Psoas muscle (tissue), 8 donors: ENCODE results near the gene SUPT4H1. TPM values are rescaled to one million over a fixed set of nuclear protein-coding genes. Genes with fewer than 3 reads are reported as not detected.

Source experiments
- ATAC-seq, 4 donors: fragments of 200-7000 bp; cut with Tn5 transposase; one replicate each; pipeline ENCODE4 v1.9.1; 2020; ENCODE audit warnings: moderate library complexity in 3 of 4, mild to moderate bottlenecking in 2 of 4
- DNase-seq, 2 donors: peaks; one replicate each; pipeline ENCODE4 v3.0.0-alpha.2; 2020
- H3K27ac ChIP-seq: fragments of 200-600 bp; one replicate; pipeline ENCODE4 v1.8.0; 2022
- H3K27me3 ChIP-seq, 3 donors: fragments of 200-600 bp in 1 of 3; one replicate each; pipeline versions ENCODE4 v1.6.1 to v1.8.0; 2013 to 2022; ENCODE audit warnings: low read length in 2 of 3, mild to moderate bottlenecking in 2 of 3, moderate library complexity in 1 of 3; ENCODE audit not compliant: insufficient read depth in 3 of 3
- H3K36me3 ChIP-seq, 2 donors: fragments of 200-600 bp in 1 of 2; one replicate each; pipeline versions ENCODE4 v1.6.1 to v1.8.0; 2013 to 2022; ENCODE audit warnings: low read depth in 1 of 2, mild to moderate bottlenecking in 1 of 2, moderate library complexity in 1 of 2; ENCODE audit not compliant: insufficient read depth in 1 of 2
- H3K4me1 ChIP-seq: fragments of 200-600 bp; one replicate; pipeline ENCODE4 v1.8.0; 2022
- H3K4me3 ChIP-seq: fragments of 200-600 bp; one replicate; pipeline ENCODE4 v1.8.0; 2022; ENCODE audit warnings: mild to moderate bottlenecking
- H3K9me3 ChIP-seq: fragments of 200-600 bp; one replicate; pipeline ENCODE4 v1.8.0; 2022
- WGBS, 3 donors: extraction: QIAGEN DNeasy Blood & Tissue Kit; methylation state at CpG; one replicate each; pipeline versions ENCODE4 v1.1.6 to v1.1.7; 2013; 5-methylcytosine and 5-hydroxymethylcytosine counted together
- intact Hi-C, 2 donors: fragments of 100-400 bp; cut with DNase I; formaldehyde crosslinking; loops; one replicate each; pipeline versions ENCODE4 v1.11.0 to v1.14.2; 2022
- polyA plus RNA-seq, 3 donors: library from polyadenylated mRNA; stranded (reverse); fragments of 200-250 nt; gene quantifications; one replicate each; pipeline ENCODE4 v1.2.3, GENCODE V29; 2013
- total RNA-seq, 4 donors: library from RNA; stranded (reverse); fragmentation: NEBNext Ultra II Directional in 2 of 4; extraction: Animal tissue kit (Norgen Biotek cat#: 25700) in 2 of 4; gene quantifications; one replicate each; pipeline versions ENCODE4 v1.2.1 to v1.2.4, GENCODE V29; 2021 to 2023
- TF ChIP-seq, protein P1 (sequence below): fragments of 200-600 bp; IDR thresholded peaks from one replicate; pipeline ENCODE4 v1.8.0; 2022; ENCODE audit warnings: antibody characterized with exemption
- donor health status: healthy with polysubstance abuse.
- donor health status: DM: no; HTN: no; CAD: no; lungs with moderate emphysema.
- donor health status: Bipolar disorder and iron deficiency.
- donor health status: healthy.
- donor health status: DM: yes; HTN: yes; CAD: no.
- donor health status: DM: no; HTN: no; CAD: no.
- donor health status: DM: no; HTN: no; CAD: no.
- donor health status: DM: yes; HTN: yes; CAD: no.

Gene SUPT4H1
- total and polyA plus RNA-seq, 7 donors, result 52.1 to 86.8 (median 58.2) TPM

DNA sequence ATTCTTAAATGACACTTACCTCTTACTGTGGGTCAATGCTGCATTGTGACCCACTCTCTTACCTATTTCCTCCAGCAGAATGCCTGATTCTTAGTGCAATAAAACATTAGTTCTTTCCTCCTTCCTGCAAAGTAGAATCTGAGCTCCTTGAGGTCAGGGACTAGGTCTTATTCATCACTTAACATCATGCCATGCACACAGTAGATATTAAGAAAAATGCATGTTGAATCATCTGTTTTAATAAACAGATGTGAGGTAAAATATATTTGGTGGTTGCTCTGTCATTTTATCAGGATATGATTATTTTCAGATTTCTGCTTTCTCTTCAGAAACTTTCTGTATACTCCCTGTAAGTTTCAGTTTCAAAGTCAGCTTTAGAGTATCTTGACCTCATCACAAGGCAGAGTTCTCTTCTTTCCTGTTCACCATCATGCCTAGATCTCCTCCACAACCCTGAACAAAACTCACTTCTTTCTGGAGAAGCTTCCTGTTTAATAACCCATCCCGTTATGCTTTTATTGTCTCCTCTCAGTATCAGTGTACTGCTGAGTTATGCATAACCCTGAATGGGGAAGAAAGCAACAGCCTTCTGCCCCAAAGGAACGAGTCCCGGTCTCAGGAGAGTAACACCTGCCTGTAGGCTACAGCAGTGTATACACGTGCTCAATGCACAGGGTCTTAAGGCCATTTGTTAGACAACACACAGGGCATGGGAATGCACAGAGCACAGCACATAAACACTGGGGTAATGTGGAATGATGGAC, 30.3 kb upstream of the SUPT4H1 start:
- ATAC-seq (no peak), DNase-seq (no peak)
- TF ChIP-seq, protein P1, sequence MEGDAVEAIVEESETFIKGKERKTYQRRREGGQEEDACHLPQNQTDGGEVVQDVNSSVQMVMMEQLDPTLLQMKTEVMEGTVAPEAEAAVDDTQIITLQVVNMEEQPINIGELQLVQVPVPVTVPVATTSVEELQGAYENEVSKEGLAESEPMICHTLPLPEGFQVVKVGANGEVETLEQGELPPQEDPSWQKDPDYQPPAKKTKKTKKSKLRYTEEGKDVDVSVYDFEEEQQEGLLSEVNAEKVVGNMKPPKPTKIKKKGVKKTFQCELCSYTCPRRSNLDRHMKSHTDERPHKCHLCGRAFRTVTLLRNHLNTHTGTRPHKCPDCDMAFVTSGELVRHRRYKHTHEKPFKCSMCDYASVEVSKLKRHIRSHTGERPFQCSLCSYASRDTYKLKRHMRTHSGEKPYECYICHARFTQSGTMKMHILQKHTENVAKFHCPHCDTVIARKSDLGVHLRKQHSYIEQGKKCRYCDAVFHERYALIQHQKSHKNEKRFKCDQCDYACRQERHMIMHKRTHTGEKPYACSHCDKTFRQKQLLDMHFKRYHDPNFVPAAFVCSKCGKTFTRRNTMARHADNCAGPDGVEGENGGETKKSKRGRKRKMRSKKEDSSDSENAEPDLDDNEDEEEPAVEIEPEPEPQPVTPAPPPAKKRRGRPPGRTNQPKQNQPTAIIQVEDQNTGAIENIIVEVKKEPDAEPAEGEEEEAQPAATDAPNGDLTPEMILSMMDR, result no peak
- Histone ChIP-seq H3K27ac (no peak overlapping the region), H3K9me3 (no peaks in the 10 kb centered on the region), H3K27me3 (no peaks in the 10 kb centered on the region), H3K36me3 (no peaks in the 10 kb centered on the region), H3K4me3 (no peak overlapping the region), H3K4me1 (no peaks in the 10 kb centered on the region)
- 19 to 35% (median 22%) methylated on average over 4 of the region's 4 CpGs for WGBS, 3 donors
- intact Hi-C loops, result no loop called here

DNA sequence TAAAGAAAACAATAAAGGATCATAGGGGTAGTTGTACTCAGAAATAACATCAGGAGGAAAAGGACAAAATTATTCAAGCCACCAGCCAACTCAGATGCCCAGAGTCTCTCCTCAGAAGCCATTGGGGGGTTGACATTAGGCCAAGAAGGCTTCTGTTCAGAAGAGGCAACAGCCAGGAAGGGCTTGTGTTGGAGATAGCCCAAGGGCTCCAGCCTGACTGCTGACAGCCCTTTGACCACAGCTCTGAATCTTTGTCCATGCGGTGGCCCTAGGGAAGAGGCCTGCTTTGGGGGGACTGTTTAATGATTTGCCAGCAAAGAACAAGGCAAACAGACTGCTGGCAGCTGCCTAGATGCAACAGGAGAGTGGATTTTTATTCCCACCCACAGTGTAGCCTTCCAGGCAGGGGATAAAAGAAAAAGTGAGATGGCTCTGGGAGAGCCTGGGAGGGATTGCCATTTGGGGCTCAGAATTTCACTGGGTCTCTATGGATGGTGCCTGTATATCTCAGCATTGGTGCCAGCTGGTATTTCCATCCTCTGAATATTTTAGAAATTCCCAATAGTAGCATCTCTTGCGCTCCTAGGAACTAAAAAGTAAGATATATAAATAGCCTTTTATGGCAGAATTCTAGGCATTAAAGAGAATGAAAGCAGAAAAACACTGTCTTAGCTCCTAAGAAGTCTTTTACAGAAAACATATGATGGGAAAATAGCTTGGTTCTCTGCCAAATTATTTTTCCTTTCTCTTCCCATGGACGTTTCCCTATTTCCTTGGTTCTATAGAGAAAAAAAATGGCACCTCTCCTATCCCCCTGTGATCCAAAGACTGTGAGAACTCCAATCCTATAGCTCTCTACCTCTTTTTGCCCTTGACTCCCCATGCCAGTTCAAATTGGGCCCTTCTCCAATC, 29.4 kb upstream of the SUPT4H1 start:
- Histone ChIP-seq H3K9me3 (no peaks in the 10 kb centered on the region), H3K4me1 (no peaks in the 10 kb centered on the region), H3K36me3 (no peaks in the 10 kb centered on the region), H3K27me3 (no peaks in the 10 kb centered on the region), H3K27ac (no peak overlapping the region), H3K4me3 (no peak overlapping the region)
- DNase-seq (no peak), ATAC-seq (no peak)
- TF ChIP-seq, protein P1, result no peak
- 25 to 45% (median 42%) methylated on average over 3 of the region's 3 CpGs for WGBS, 3 donors
- intact Hi-C loops, result no loop called here

DNA sequence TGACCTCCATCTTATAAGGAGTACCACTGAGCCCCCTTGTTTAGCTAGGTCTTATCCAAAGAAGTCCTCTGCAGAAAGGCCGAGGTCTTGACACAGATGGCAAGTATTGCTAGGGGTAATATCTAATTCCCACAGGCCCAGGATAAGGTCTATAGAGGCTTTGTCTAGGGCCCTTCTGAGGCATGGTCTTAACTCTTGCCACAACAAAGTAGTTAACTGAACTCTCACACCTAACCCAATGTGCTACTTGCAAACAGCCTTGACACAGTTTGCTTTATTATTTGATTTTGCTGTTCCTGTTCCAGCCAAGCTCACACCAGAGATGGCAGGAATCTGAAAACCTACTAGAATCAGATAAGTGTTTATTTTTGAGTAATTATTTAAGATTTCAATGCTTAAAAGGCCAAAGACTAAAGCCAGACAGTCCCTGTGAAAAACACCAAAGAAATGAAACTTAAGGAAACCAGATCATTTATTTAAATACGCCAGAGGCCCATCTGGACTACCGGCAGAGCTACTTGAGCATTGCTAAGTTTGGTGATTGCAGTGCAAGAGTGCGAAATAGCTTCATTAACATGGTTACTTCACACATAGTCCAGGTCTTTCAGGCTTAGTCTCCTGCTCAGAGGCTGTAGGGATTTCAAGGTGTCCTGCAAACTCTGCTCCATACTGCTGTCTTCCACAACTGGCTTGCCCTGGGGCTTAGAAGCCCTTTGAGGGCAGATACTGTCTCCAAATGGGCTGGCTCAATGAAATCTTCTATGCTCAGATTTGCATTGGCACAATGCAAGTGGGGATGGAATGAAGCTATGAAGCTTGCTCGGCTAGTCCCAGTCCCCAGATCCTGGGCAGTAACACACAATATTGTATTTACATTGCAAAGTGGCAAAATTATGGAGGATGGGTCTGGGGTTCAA, 28.5 kb upstream of the SUPT4H1 start:
- H3K36me3 ChIP-seq, result no peaks in the 10 kb centered on the region
- no peaks in the 10 kb centered on the region for H3K4me1 ChIP-seq
- no peaks in the 10 kb centered on the region for H3K9me3 ChIP-seq
- DNase-seq (no peak), ATAC-seq (no peak)
- intact Hi-C loops, result no loop called here
- H3K4me3 ChIP-seq, result no peak overlapping the region
- WGBS, 3 donors, result 89 to 90% (median 90%) methylated on average over 5 of the region's 5 CpGs
- TF ChIP-seq, protein P1, result no peak
- H3K27ac ChIP-seq, result no peak overlapping the region
- no peaks in the 10 kb centered on the region for H3K27me3 ChIP-seq

DNA sequence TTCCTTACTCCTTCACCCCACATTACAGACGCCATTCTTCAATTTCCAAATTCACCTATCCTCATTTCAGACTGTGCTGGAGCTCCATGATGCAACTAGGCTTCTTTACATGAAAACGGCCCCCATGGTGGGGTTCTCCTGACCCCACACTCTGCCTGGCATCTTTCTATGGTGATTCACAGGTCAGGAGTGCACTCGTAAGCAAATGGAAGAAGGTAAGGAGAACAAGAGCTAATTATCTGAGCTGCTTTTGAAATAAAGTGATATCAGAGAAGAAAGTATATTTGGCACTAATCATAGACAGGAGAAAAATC, 27.5 kb upstream of the SUPT4H1 start:
- 68 to 71% (median 70%) methylated on average over 3 of the region's 3 CpGs for WGBS, 3 donors
- no peaks in the 10 kb centered on the region for H3K27me3 ChIP-seq
- no peaks in the 10 kb centered on the region for H3K9me3 ChIP-seq
- H3K27ac ChIP-seq, result no peak overlapping the region
- no peak overlapping the region for H3K4me3 ChIP-seq
- DNase-seq, result no peak
- no peaks in the 10 kb centered on the region for H3K36me3 ChIP-seq
- TF ChIP-seq, protein P1, result no peak
- intact Hi-C loops, result no loop called here
- no peak for ATAC-seq
- H3K4me1 ChIP-seq, result no peaks in the 10 kb centered on the region
